Measurements from ENCODE around the gene SEC14L5.

DNA sequence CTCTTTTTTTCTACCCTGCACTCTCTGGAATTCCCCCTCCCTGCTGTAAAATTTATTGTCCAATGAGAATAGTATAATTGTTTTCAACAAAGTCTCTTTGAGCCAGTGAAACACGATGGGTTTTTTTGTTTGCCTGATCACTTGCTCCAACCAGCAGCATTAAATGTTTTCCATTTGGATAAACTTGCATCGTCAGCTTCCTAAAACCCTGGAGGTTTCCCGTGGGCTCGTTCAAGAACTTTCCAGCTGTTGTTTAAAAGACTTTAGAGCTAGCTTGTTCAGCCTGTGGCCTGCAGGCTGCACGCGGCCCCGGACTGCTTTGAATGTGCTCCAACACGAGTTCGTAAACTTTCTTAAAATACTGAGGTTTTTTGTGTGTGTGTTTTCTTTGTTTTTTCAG is 60.7 kb downstream of the SEC14L5 start:
- TF ChIP-seq, protein P1, sequence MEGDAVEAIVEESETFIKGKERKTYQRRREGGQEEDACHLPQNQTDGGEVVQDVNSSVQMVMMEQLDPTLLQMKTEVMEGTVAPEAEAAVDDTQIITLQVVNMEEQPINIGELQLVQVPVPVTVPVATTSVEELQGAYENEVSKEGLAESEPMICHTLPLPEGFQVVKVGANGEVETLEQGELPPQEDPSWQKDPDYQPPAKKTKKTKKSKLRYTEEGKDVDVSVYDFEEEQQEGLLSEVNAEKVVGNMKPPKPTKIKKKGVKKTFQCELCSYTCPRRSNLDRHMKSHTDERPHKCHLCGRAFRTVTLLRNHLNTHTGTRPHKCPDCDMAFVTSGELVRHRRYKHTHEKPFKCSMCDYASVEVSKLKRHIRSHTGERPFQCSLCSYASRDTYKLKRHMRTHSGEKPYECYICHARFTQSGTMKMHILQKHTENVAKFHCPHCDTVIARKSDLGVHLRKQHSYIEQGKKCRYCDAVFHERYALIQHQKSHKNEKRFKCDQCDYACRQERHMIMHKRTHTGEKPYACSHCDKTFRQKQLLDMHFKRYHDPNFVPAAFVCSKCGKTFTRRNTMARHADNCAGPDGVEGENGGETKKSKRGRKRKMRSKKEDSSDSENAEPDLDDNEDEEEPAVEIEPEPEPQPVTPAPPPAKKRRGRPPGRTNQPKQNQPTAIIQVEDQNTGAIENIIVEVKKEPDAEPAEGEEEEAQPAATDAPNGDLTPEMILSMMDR (IDR thresholded peaks at IDR 0.05 in 8 of 11, conservative IDR thresholded peaks at IDR 0.05 in 3 of 11), result no peak
- no peak for TF ChIP-seq POLR2AphosphoS5 (IDR thresholded peaks at IDR 0.05)
- no peak for TF ChIP-seq POLR2A (IDR thresholded peaks at IDR 0.05)

Measured in spleen (tissue), 7 donors.